Upper lobe of right lung (tissue), 1 donor: ENCODE results near the gene SECISBP2. TPM values are rescaled to one million over a fixed set of nuclear protein-coding genes. Genes with fewer than 3 reads are reported as not detected.

Source experiments
- ATAC-seq: fragments of 200-7000 bp; cut with Tn5 transposase; one replicate; pipeline ENCODE4 v1.9.1; 2020; ENCODE audit warnings: mild to moderate bottlenecking, moderate library complexity
- DNase-seq: peaks from one replicate; pipeline ENCODE4 v3.0.0-alpha.2; 2020
- H3K27ac ChIP-seq: fragments of 200-600 bp; one replicate; pipeline ENCODE4 v1.8.0; 2022
- H3K27me3 ChIP-seq: fragments of 200-600 bp; one replicate; pipeline ENCODE4 v1.8.0; 2022; ENCODE audit warnings: mild to moderate bottlenecking
- H3K36me3 ChIP-seq: fragments of 200-600 bp; one replicate; pipeline ENCODE4 v1.8.0; 2022
- H3K4me1 ChIP-seq: fragments of 200-600 bp; one replicate; pipeline ENCODE4 v1.8.0; 2022
- H3K4me3 ChIP-seq: fragments of 200-600 bp; one replicate; pipeline ENCODE4 v1.8.0; 2022; ENCODE audit warnings: mild to moderate bottlenecking
- H3K9me3 ChIP-seq: fragments of 200-600 bp; one replicate; pipeline ENCODE4 v1.8.0; 2022
- intact Hi-C: fragments of 100-400 bp; cut with DNase I; formaldehyde crosslinking; loops from one replicate; pipeline ENCODE4 v1.11.0; 2022
- total RNA-seq: library from RNA; stranded (reverse); fragmentation: NEBNext Ultra II Directional; extraction: Animal tissue kit (Norgen Biotek cat#: 25700); gene quantifications from one replicate; pipeline ENCODE4 v1.2.1, GENCODE V29; 2021
- TF ChIP-seq, protein P1 (sequence below): fragments of 200-600 bp; IDR thresholded peaks from one replicate; pipeline ENCODE4 v1.8.0; 2022; ENCODE audit warnings: antibody characterized with exemption
- donor health status: DM: no; HTN: yes; CAD: no; lungs with severe emphysema.

Gene SECISBP2
- total RNA-seq, 1 donor from 2014 or later, result 58.0 TPM

DNA sequence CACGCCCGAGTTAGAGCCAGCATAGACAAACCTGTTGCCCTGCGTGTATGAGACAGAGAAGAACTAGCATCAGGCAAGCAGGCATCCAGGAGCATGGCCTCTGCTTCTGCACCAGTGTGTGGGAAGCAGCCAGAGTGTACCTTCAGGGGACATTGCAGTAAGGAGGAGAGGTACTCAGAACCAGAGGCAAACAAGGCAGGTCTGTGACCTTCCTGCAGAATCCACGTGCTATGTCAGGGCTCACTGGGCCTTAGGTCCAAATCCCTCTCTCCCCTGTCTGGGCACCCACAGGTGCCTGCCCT is 63.0 kb downstream of the SECISBP2 start:
- Histone ChIP-seq H3K4me1 (no peaks in the 10 kb centered on the region), H3K27ac (no peak overlapping the region), H3K9me3 (no peaks in the 10 kb centered on the region), H3K36me3 (peaks cover 25% of the 10 kb centered on the region), H3K4me3 (no peak overlapping the region), H3K27me3 (no peaks in the 10 kb centered on the region)
- TF ChIP-seq, protein P1, sequence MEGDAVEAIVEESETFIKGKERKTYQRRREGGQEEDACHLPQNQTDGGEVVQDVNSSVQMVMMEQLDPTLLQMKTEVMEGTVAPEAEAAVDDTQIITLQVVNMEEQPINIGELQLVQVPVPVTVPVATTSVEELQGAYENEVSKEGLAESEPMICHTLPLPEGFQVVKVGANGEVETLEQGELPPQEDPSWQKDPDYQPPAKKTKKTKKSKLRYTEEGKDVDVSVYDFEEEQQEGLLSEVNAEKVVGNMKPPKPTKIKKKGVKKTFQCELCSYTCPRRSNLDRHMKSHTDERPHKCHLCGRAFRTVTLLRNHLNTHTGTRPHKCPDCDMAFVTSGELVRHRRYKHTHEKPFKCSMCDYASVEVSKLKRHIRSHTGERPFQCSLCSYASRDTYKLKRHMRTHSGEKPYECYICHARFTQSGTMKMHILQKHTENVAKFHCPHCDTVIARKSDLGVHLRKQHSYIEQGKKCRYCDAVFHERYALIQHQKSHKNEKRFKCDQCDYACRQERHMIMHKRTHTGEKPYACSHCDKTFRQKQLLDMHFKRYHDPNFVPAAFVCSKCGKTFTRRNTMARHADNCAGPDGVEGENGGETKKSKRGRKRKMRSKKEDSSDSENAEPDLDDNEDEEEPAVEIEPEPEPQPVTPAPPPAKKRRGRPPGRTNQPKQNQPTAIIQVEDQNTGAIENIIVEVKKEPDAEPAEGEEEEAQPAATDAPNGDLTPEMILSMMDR, result no peak
- no peak for ATAC-seq
- intact Hi-C loops, result no loop called here
- DNase-seq, result no peak

DNA sequence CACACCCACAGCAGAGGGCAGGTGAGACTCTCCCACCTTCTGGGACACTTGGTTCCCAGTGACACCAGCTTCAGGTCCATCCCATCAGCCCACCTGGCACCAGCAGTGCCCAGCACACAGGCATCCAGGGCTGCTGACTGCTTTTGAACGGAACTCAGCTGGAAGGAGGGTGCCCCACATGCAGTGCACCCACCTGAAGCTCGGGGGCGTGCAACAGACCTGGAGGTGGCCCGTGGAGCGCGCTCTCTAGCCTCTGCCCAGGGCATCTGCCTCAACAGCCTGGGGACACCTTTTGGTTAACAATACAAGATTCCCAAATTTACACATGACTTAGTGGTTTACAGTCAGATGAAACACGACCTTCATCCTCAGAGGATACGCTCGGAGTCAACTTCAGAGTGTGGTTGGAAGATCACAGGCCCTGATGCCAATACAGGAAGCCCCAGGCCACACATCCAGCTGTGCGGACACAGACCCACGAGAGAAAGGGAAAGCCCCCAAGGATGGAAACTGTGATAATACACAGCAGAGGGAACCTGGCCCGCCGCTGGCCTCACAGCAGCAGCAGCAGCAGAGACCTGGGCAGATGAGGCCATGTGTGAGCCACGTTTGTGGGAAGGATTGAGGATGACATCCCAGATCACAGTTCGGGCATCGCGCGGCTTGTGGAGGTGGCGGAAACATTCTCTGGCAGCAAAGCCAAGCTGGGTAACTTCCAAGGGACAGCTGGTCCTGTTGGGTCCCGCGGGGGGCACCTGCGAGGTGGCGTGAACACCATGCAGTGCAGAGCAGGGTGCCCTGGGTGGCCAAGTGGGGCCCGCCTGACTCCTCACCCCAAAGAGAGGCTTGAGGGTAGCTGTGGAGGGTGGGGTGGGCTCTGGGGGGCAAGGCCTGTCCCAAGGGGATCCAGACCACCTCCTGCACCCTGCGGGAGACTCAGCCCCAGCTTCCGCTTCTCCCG is 64.0 kb downstream of the SECISBP2 start:
- no peak for ATAC-seq
- Histone ChIP-seq H3K9me3 (no peaks in the 10 kb centered on the region), H3K27me3 (no peaks in the 10 kb centered on the region), H3K36me3 (peaks cover 30% of the 10 kb centered on the region), H3K4me1 (no peaks in the 10 kb centered on the region), H3K27ac (no peak overlapping the region), H3K4me3 (no peak overlapping the region)
- TF ChIP-seq, protein P1, result no peak
- no peak for DNase-seq
- intact Hi-C loops, result no loop called here

DNA sequence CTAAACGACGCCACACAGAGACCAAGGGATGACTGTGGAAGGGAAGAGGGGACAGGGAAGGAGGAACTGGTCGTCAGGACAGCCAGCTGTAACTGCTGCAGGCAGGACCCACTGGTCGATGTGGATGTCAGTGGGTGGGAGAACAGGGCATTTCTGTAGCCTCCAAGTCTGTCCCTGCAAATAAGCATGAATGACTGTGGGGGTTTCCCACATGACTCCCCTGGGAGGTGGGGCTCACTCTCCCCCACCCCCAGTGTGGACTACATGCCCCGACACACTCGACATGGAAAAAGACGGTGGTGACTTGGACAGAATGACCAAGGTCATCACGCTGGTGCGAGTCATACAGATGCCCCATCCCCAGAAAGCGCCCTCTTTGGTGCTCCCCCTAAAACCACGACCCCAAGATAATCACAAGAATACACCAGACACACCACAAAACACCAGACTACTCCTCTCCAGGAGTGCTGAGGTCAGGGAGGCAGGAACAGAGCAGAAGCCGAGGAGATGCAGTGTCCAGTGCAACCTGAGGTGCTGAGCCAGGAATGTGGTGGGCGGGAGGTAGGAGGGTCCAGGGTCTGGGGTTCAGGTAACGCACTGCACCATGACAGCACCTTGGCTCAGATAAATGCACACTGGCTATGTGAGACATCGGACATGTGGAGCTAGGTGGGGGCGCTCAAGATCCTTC is 64.9 kb downstream of the SECISBP2 start:
- H3K27me3 ChIP-seq, result no peaks in the 10 kb centered on the region
- no peak for ATAC-seq
- intact Hi-C loops, result no loop called here
- no peaks in the 10 kb centered on the region for H3K9me3 ChIP-seq
- H3K4me3 ChIP-seq, result no peak overlapping the region
- no peak overlapping the region for H3K27ac ChIP-seq
- peaks cover 26% of the 10 kb centered on the region for H3K36me3 ChIP-seq
- TF ChIP-seq, protein P1, result no peak
- no peaks in the 10 kb centered on the region for H3K4me1 ChIP-seq
- DNase-seq, result no peak

DNA sequence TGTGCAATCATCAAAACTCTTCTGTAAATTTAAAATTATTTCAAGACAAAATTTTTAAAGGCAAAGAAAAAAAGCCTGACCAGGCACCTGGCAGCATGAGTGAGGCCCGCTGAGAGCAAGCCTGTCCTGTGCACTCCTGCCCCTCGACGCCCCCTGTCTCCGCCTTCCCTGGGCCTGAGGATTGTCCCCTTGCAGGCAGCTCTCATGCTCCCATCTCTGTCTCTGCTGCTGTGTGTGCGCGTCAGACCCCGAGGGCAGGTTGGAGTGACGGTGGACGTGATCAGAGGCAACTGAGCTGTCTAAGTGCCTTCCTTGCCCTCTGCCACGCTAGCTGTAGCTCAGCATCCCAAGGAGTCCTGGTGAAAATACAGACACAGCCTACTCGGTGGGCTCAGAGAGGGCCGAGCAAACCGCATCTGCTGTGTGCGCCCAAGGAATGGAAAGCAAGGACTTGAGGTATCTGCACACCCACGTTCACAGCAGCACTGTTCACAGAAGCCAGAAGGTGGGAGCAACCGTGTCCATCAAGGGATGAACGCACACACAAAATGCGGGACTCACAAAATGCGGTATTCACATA is 65.5 kb downstream of the SECISBP2 start:
- DNase-seq, result no peak
- Histone ChIP-seq H3K4me1 (no peaks in the 10 kb centered on the region), H3K4me3 (no peak overlapping the region), H3K9me3 (no peaks in the 10 kb centered on the region), H3K27ac (no peak overlapping the region), H3K36me3 (peaks cover 27% of the 10 kb centered on the region), H3K27me3 (no peaks in the 10 kb centered on the region)
- TF ChIP-seq, protein P1, result no peak
- intact Hi-C loops, result no loop called here
- ATAC-seq, result no peak

DNA sequence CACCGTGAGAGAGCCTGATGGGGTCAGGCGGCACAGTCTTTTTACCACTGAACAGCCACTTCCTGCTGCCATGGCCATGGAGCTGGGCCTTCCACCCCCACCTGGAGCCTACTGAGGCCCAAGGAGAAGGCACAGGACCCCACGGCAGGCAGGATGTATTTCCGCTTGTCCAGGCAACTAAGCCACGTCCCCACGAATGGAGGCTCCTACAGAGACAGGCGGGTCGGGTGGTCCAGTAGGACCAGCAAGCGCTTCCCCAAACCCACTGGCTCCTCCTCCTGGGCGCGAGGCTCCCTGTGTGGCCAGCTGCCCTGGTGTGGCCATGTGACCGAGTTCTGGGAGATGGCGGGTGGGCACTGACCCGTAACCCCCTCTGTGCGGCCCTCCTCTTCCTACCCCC is 66.5 kb downstream of the SECISBP2 start:
- ATAC-seq, result no peak

More for the DNA sequence above, 66.5 kb downstream of the SECISBP2 start:
- DNase-seq, result no peak
- H3K36me3 ChIP-seq, result peaks cover 35% of the 10 kb centered on the region
- TF ChIP-seq, protein P1, result no peak
- H3K27me3 ChIP-seq, result no peaks in the 10 kb centered on the region
- no peaks in the 10 kb centered on the region for H3K9me3 ChIP-seq
- H3K27ac ChIP-seq, result no peak overlapping the region
- no peak overlapping the region for H3K4me3 ChIP-seq
- H3K4me1 ChIP-seq, result no peaks in the 10 kb centered on the region
- intact Hi-C loops, result no loop called here
